Putamen (tissue), 1 donor: Measurements from ENCODE around the gene NDUFB3.
"Not testable (repeated sequence)": the region's sequence is repeated elsewhere in the genome, so short reads cannot be mapped to it uniquely, and the experiment has no call there.

Experiments used
- DNase-seq: peaks from one replicate; pipeline ENCODE4 v3.0.0-alpha.2; 2016; ENCODE audit warnings: low spot score

NDUFB3 gene

DNA sequence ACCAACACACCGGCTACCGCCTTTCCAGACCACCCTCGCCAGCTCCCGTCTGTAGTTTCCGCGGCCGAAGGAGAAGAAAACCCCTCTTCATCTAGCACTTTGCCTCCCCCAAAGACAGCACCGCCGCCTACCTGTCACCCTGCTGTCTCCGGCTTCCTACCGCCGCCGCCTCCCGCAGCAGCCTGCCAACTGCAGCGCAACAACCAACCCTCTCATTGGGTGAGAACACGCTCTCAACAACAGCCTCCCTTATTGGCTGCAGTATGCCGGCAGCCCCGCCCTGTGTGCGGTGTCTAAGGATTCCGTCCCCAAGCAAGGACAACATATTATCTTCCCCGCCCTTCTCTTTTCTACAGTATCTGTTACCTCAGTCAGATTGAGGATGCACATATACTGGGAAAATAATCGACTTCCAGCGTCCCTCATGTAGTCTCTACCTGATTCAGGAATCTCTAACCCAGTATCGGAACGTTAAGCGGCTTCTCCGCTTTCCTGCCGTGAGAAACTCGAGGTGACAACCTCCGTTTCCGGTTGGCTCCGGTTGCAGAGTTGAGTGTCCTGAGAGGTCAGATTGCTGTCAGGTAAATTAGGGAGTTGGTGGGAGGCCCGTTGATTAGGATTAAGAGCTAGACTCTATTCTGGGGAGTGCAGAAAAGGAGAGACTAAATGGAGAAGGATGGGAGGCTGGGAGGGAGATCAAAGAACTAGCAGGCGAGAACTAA lies at the start of gene NDUFB3, which contains the start of gene HYCC2:
TSS of gene NDUFB3 (plus strand) at position 523 of the 722 bp plus-strand sequence. CDS start 6,882 bp downstream, outside the sequence.
TSS of gene HYCC2 (minus strand) at position 193 of the 722 bp plus-strand sequence. CDS start 47,662 bp downstream, outside the sequence.
- DNase-seq, result peak; percentile 94

DNA sequence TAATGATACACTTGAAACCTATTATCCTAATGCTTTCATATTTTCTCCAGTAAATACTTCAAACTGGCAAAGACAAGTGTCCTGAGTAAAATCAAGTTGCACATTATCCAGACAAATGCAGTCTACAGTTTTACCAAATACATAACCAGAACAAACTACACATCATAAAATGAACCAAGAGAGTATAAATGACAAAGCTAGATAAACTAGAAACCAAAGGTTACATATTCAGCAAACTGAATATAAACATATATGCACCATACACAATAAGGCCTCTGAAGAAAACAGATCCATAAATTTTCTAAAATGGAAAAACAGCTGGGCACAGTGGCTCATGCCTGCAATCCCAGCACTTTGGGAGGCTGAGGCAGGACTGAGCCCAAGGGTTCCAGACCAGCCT lies 47.3 kb upstream of the NDUFB3 start:
- no peak for DNase-seq

DNA sequence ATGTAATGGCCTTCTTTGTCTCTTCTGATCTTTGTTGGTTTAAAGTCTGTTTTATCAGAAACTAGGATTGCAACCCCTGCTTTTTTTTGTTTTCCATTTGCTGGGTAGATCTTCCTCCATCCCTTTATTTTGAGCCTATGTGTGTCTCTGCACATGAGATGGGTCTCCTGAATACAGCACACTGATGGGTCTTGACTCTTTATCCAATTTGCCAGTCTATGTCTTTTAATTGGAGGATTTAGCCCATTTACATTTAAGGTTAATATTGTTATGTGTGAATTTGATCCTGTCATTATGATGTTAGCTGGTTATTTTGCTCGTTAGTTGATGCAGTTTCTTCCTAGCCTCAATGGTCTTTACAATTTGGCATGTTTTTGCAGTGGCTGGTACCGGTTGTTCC lies 37.4 kb upstream of the NDUFB3 start:
- DNase-seq, result not testable (repeated sequence)

DNA sequence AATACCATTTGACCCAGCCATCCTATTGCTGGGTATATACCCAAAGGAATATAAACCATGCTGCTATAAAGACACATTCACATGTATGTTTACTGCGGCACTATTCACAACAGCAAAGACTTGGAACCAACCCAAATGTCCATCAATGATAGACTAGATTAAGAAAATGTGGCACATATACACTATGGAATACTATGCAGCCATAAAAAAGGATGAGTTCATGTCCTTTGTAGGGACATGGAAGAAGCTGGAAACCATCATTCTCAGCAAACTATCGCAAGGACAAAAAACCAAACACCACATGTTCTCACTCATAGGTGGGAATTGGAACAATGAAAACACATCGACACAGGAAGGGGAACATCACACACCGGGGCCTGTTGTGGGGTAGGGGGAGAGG lies 33.4 kb upstream of the NDUFB3 start:
- DNase-seq, result not testable (repeated sequence)

DNA sequence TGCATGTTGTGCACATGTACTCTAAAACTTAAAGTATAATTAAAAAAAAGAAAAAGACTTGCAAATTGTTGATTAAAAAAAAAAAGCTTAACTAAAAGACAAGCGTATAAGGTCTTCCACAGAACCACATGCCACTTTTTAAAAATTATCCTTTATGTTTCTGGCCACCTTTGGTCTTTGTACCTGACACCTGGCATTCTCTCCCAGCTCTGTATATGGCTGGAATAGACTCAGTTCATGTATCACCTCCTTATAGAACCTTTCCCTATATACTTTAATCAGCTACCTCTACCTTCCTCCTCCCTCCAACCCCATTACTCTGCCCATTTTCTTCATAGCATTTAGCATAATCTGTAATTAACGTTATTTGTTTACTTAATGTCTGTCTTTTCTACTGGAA lies 32.9 kb upstream of the NDUFB3 start:
- DNase-seq, result no peak

DNA sequence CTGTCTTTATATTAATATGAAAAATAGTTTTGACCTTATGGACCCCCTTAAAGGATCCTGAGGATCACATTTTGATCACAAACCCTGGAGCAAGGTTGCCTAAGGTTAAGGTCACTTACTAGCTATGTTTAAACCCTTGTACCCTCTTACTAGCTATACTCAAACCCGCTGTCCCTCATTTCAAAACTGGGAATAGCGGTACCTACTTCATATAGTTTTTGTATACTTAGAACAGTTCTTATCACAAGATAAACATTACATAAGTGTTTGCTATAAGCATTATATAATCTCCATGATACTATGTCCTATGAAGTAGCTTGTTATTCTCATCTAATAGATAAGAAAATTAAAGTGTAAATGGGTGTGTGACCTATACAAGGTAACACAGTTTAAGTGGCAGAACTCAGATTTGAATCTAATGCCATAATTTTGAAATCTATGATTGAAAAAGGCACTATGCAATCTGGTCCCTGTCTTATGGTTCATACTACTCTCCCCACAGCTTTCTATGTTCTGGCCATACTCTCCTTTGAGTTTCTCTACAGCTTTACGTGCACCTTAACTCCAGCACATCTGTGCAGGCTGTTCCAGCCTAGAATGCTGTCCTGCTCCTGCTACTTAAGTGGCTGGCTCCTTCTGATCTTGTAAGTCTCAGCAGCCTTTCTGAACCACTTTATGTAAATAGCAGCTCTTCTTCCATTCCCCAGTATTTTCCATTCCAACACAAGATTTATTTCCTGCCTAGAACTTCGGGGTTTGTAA lies 30.8 kb upstream of the NDUFB3 start:
- no peak for DNase-seq

DNA sequence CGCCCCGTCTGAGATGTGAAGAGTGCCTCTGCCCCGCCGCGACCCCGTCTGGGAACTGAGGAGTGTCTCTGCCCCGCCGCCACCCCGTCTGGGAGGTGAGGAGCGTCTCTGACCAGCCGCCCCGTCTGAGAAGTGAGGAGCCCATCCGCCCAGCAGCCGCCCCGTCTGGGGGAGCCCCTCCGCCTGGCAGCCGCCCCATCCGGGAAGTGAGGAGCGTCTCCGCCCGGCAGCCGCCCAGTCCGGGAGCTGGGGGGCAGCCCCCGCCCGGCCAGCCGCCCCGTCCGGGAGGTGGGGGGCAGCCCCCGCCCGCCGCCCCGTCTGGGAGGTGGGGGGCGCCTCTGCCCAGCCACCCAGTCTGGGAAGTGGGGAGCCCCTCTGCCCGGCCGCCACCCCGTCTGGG lies 29.4 kb upstream of the NDUFB3 start:
- not testable (repeated sequence) for DNase-seq

DNA sequence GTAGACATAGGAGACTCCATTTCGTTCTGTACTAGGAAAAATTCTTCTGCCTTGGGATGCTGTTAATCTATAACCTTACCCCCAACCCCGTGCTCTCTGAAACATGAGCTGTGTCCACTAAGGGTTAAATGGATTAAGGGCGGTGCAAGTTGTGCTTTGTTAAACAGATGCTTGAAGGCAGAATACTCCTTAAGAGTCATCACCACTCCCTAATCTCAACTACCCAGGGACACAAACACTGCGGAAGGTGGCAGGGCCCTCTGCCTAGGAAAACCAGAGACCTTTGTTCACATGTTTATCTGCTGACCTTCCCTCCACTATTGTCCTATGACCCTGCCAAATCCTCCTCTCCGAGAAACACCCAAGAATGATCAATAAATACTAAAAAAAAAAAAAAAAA lies 28.8 kb upstream of the NDUFB3 start:
- DNase-seq, result not testable (repeated sequence)

DNA sequence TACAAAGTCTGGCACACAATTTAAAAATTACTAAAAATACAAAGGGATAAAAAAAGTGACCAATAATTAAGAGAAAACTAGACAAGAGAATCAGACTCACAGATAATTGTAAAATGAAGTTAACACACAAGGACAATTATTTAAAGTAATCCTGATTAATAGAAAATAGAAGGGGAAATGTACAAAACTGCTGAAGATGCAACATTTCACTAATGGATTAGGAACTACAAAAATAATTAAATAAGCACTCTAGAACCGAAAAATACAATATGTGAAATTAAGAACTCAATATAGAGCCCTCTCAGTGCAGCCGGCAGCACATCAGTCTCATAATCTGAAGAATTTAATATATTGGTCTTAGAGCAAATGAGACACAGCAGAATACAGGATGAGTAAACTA lies 24.9 kb upstream of the NDUFB3 start:
- DNase-seq, result no peak

DNA sequence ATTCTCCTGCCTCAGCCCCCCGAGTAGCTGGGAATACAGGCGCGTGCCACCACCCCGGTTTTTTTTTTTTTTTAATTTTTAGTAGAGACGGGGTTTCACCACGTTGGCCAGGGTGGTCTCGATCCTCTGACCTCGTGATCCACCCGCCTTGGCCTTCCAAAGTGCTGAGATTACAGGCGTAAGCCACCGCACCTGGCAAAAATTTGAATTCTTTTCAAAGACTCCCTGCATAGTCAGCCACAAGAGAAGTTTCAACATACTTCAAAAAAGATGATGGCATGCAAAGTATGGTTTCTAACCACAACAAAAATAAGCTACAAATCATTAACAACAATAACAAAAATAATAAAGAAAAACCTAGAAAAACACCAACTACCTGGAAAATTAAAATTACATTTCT lies 22.3 kb upstream of the NDUFB3 start:
- no peak for DNase-seq

DNA sequence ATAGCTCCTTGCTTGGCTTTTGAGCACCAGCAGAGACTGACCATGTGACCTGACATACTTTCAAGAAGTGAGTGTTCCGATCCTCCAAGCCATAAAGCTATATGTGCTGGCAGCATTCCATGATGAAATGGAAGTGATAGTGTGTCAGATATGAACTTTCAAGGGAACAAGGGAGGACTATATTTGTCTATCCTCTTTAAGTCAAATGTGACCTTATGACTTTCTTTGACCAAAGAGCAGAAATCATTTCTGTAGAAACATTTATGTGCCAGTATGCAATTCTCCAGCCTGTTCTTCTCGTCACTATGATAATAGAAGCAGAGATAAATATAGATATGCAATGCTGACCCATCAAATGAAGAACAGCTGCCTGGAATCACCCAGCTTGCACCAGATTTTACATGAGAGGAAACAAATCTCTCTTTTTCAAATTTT lies 14.7 kb upstream of the NDUFB3 start:
- no peak for DNase-seq

DNA sequence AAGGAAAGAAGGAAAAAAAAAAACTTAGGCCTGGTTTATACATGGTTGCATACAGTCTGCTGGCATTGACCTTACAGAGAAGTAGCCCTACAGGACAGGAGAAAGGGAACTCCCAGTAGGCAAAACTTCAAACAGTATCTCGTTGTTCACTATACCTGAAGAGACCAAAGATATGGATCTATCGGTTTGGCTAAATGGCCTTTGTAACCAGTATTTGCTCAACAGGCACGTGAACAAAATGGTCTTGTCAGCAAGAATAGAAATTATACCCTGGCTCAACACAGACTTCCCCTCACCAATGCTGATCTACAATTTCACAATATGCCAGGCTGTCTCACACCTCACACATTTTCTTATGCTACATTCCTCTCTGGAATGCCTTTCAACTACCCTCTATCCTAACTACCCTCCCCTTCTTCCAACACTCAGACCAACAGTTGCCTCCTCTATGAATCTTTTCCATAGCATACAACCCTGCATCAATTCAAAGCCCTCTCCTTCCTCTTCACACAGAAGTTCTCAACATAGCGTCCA lies 14.0 kb upstream of the NDUFB3 start:
- no peak for DNase-seq

DNA sequence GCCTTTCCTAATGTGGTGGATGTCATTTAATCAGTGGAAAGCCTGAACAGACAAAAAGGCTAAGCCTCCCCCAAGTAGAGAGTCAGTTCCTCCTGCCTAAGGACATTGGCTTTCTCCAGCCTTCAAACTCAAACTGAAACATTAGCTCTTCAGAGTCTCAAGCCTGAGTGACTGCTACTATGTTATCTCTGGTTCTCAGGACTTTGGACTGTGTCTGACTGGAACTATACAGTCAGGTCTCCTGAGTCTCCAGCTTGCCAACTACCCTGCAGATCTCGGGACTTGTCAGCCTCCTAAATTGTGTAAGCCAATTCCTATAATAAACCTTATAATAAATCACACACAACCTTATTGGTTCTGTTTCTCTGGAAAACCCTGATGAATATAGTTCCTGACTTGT lies 12.9 kb upstream of the NDUFB3 start:
- DNase-seq, result no peak

DNA sequence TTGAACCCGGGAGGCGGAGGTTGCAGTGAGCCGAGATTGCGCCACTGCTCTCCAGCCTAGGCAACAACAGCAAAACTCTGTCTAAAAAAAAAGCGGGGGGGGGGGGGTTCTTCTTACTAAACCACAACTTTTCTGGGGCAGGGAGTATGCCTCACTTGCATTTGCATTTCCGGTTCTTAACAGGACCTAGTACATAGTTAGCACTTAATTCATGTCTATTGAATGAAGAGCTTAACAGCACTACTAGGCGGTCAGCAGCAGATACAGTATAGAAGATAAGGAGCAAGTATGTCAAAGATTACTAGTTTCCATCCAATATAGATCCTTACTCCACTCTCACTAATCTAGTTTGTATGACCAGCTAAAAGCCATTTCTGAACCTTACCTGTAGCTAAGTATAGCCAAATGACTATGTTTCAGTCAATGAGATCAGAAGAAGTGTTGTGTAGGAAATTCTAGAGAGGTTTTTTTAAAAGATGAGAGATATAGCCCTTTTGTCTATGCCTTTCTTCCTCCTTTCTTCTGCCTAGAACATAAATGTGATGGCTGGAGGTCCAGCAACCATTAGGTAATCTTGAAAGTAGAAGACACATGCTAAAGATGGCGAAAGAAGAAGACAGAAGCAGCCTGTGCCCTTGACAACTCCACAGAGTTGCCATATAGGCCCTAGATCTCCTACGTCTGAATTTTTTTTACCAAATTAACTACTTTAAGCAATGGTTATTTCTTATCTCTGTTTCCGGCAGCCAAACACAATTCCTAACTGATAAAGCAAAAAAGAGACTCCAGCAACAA lies 11.6 kb upstream of the NDUFB3 start:
- DNase-seq, result no peak

DNA sequence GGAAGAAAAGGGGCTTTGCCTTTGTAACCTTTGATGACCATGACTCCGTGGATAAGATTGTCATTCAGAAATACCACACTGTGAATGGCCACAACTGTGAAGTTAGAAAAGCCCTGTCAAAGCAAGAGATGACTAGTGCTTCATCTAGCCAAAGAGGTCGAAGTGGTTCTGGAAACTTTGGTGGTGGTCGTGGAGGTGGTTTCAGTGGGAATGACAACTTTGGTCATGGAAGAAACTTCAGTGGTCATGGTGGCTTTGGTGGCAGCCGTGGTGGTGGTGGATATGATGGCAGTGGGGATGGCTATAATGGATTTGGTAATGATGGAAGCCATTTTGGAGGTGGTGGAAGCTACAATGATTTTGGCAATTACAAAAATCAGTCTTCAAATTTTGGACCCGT lies 8.3 kb upstream of the NDUFB3 start:
- DNase-seq, result not testable (repeated sequence)

DNA sequence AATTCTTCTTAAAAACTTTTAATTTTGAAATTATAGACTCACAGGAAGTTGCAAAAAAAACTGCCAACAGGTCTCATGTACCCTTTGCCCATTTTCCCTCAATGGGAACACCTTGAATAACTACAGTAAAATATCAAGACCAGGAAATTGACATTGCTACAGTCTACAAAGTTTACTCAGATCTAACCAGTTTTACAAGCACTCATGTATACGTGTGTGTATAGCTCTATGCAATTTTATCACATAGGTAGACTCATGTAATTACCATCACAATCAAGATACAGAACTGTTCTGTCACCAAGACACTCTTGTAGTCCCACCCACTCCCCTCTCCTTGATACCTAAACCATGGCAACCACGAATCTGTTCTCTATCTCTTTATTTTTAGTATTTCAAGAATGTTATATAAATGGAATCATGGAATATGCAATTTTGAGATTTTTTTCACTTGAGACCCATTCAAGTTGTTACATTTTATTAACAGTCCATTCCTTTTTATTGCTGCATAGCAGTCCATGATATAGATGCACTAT lies 6.9 kb upstream of the NDUFB3 start:
- DNase-seq, result peak; percentile 37

DNA sequence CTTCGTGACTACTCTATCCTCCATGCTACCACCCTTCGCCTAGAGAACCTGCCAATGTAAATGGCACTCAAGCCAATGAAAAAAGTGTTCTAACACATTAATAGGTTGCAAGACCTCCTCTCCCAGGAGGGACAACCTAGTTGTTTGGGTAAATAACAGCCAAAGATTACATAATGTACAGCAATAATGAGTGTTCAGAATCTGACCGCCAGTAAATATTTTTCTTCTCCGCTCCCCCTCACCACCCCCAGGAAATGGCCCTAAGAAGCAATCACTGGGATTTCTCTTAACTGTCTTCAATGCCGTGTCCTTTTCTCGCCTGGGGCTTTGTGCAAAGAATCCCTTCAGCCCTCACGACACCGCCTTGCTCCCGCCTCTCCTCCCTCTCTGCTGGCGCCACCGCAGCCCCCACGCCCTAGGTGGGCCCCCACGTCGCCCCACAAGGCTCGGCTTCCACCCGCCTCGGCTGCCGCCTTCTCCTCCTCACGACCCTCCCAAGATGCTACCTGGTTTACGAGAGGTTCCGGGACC lies 788 bp upstream of the NDUFB3 start:
- DNase-seq, result peak; percentile 20

DNA sequence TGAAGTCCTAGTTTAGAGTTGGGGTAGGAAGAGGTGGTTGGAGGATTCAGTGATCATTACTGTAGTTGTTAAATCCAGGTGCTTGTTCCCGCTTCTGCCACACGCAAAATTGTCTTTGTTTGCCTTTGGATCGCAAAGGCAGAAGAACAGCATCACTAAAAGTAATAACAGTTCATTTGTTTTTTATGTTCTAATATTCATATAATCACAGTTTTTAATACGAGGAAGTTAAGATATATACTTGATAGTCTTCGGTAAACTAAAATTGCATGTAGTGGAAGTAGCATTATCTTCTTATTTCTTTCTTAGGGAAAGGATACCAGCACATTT lies 365 bp downstream of the NDUFB3 start:
- no peak for DNase-seq

DNA sequence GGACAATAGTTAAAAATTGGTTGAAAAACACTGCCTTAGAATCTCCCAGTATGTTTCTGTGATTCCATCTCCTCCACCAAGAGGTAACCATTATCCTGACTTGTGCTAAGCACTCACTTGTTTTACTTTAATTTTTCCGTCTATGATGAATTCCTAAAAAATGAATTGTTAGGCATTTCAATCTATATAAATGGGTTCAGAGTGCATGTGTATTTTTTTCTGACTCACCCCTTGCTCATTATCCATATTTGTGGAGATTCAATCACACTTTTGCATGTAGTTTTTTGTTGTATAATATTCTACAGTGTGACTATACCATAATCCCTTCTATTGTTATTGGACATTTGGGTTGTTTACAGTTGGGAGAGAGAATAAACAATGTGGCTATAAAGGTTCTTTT lies 1.3 kb downstream of the NDUFB3 start:
- DNase-seq, result no peak

DNA sequence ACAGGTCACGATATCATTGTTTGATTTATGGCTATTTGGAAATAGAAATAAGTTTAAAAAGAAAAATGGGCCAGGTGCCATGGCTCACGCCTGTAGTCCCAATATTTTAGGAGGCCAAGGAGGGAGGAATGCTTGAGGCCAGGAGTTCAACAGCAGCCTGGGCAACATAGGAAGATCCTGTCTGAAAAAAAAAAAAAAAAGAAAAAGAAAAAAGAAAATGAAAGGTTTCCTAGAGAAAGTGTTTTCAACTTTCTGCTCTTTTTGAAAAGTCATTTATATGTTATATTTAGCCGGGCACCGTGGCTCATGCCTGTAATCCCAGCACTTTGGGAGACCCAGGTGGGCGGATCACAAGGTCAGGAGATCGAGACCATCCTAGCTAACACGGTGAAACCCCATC lies 3.2 kb downstream of the NDUFB3 start:
- DNase-seq, result no peak

DNA sequence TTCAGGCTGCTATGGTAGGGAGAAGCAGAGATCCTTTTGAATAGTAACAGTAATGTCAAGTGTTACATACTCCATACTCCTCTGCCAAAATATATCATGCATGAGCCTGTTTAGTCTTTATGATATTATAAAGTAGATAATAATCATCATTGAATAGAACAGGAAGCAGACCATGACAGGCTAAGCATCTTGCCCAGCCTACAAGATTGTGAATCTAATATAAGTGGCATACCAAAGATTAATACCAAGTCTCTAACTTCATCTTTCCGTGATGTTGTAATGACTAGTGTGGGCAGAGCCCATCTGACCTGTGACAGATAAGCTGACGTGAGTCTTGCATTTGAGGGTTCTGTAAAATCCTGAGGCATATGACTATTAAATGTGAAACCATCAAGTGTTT lies 13.1 kb downstream of the NDUFB3 start:
- DNase-seq, result no peak

DNA sequence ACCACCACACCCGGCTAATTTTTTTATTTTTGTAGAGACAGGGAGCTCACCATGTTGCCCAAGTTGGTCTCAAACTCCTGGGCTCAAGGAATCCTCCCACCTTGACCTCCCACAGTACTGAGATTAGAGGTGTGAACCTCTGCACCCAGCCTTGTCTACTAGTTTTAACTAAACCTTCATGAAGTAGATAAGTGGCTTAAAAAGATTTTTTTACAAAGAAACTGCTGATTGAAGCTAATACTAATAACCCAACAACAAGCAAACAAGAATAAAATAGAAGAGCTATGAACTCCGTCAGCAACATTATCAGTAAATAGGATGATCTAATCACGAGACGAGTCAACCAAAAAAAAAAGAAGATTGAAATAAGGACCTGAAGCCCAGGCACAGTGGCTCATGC lies 18.8 kb downstream of the NDUFB3 start:
- DNase-seq, result no peak
